SU-DHL-6 (cell line): Measurements from ENCODE around the gene PIM1.

Experiments
- EZH2phosphoT487 ChIP-seq: fragments of 200-600 bp; sonication (generic), shearing (Covaris generic); conservative IDR thresholded peaks from 2 replicates; pipeline ENCODE4 v1.6.1; 2018; ENCODE audit warnings: mild to moderate bottlenecking, antibody characterized with exemption, low read length, moderate library complexity, mixed read lengths
- TF ChIP-seq, protein P1 (sequence below): fragments of 200-600 bp; sonication (generic); IDR thresholded peaks from one replicate; pipeline ENCODE4 v1.5.1; 2017; ENCODE audit warnings: antibody characterized with exemption, mild to moderate bottlenecking, low read length, moderate library complexity; ENCODE audit not compliant: insufficient read depth, poor library complexity, severe bottlenecking

DNA sequence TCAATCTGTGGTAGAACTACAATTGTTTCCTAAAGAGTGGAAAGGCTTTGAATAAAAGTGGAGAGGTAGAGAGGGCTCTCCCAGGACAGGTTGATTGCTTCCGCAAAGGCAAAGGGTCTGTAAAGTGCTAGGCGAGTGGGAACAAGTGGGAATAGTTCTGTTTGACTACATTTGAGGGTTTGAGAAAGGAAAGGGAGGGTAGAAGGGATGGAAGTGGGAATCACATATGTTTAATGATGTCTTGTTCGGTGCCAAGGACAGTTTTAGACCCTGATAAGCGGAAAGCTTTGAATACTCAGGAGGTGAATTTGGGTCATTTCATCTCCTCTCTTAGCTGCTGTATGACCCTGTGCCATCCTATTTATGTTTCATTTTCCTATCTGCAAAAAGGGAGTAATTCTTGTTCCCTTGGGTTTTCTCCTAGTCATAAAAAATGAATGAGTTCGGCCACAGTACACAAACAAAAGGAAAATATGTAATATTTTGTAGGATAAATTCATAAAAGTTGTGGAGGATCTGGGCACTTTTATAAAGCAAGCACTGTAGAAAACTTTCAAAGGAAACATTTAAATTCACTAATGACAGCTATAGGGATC, 1.7 kb upstream of the PIM1 start:
- TF ChIP-seq, protein P1, sequence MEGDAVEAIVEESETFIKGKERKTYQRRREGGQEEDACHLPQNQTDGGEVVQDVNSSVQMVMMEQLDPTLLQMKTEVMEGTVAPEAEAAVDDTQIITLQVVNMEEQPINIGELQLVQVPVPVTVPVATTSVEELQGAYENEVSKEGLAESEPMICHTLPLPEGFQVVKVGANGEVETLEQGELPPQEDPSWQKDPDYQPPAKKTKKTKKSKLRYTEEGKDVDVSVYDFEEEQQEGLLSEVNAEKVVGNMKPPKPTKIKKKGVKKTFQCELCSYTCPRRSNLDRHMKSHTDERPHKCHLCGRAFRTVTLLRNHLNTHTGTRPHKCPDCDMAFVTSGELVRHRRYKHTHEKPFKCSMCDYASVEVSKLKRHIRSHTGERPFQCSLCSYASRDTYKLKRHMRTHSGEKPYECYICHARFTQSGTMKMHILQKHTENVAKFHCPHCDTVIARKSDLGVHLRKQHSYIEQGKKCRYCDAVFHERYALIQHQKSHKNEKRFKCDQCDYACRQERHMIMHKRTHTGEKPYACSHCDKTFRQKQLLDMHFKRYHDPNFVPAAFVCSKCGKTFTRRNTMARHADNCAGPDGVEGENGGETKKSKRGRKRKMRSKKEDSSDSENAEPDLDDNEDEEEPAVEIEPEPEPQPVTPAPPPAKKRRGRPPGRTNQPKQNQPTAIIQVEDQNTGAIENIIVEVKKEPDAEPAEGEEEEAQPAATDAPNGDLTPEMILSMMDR = no peak
- TF ChIP-seq EZH2phosphoT487 = no peak
